ENCODE results near the gene HOXA9. TPM values are rescaled to one million over a fixed set of nuclear protein-coding genes. Genes with fewer than 3 reads are reported as not detected.

Gene HOXA9
- total and polyA plus RNA-seq, 4 donors: 0.02 to 0.70 TPM; not detected in 2

DNA sequence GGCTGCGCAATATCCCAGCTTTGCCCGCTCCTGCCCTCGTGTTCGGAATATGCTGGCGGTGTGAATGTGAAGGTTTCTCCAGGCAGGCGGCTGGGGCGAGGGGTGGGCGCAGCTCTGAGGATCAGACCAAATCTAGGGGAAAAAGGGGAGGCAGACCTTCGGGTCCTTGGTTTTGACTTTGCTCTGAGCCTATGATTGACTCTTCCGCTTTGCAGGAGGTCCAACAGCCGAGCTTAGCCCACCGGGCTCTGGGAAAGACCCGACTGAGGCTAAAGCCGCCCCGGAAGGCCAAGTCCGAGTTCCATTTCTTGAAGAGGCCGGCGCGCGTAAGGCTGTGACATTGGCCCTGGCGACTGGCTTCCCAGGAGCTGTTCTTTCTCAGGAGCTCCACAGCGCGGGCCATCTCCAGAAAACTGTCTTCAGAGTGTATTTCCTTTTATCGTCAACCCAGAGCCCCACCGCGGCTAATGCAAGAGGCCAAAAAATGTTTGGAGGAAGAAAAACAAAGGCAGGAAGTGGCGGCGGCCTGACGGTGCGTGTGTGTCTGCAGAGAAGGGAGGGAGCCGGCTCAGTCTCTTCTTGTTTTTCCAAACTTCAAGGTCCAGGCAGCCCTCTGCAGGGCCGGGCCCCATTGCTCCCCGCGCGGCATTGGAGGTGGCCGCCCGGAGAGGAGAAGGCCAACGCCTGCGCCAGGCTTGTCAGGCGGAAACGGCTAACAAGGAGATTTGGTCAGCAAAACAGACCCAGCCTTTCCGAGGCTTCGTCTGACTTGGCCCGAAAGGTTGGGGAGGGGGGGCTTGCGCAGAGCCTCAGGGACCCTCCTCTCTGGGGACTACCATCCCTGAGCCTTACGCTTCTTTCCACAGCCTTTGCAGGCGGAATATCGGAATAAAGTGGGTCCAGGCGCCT is 23.3 kb upstream of the HOXA9 start:
- peak overlapping the region in 1 of 3 donors; percentile 12 for H3K4me3 ChIP-seq (ENCODE audit: low read depth in 1 of 3, low read length in 3 of 3)
- no peak overlapping the region for H3K27ac ChIP-seq (ENCODE audit: low read depth in 1 of 2, low read length in 2 of 2)
- peaks cover 0 to 10% (median 0%) of the 10 kb centered on the region in 4 donors for H3K9me3 ChIP-seq (ENCODE audit: control insufficient read depth in 4 of 4, low read length in 3 of 4)
- no peaks in the 10 kb centered on the region for H3K36me3 ChIP-seq (ENCODE audit: control insufficient read depth in 4 of 4, insufficient read depth in 3 of 4, low read depth in 1 of 4, low read length in 3 of 4)
- peaks cover 14 to 34% (median 26%) of the 10 kb centered on the region in 4 donors for H3K4me1 ChIP-seq (ENCODE audit: control insufficient read depth in 4 of 4, insufficient read depth in 4 of 4, low read length in 3 of 4)
- H3K27me3 ChIP-seq (ENCODE audit: control insufficient read depth in 4 of 4, insufficient read depth in 4 of 4, low read length in 3 of 4): peaks cover 3 to 48% (median 34%) of the 10 kb centered on the region in 4 donors
- TF ChIP-seq HNF4G (IDR thresholded peaks at IDR 0.05) (no peak), RXRA (IDR thresholded peaks at IDR 0.05) (no peak), RAD21 (IDR thresholded peaks at IDR 0.05) (no peak), TAF1 (conservative IDR thresholded peaks at IDR 0.05) (no peak), FOXA2 (IDR thresholded peaks at IDR 0.05) (no peak), SP1 (IDR thresholded peaks at IDR 0.05) (no peak), EGR1 (IDR thresholded peaks at IDR 0.05; ENCODE audit: low read depth in 2 of 2) (no peak), GABPA (IDR thresholded peaks at IDR 0.05 in 1 of 2, conservative IDR thresholded peaks at IDR 0.05 in 1 of 2) (no peak), FOXA1 (IDR thresholded peaks at IDR 0.05) (no peak)
- TF ChIP-seq, protein P1, sequence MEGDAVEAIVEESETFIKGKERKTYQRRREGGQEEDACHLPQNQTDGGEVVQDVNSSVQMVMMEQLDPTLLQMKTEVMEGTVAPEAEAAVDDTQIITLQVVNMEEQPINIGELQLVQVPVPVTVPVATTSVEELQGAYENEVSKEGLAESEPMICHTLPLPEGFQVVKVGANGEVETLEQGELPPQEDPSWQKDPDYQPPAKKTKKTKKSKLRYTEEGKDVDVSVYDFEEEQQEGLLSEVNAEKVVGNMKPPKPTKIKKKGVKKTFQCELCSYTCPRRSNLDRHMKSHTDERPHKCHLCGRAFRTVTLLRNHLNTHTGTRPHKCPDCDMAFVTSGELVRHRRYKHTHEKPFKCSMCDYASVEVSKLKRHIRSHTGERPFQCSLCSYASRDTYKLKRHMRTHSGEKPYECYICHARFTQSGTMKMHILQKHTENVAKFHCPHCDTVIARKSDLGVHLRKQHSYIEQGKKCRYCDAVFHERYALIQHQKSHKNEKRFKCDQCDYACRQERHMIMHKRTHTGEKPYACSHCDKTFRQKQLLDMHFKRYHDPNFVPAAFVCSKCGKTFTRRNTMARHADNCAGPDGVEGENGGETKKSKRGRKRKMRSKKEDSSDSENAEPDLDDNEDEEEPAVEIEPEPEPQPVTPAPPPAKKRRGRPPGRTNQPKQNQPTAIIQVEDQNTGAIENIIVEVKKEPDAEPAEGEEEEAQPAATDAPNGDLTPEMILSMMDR (IDR thresholded peaks at IDR 0.05; ENCODE audit: low read depth, low read length, missing input control): no peak
- TF ChIP-seq, protein P2, sequence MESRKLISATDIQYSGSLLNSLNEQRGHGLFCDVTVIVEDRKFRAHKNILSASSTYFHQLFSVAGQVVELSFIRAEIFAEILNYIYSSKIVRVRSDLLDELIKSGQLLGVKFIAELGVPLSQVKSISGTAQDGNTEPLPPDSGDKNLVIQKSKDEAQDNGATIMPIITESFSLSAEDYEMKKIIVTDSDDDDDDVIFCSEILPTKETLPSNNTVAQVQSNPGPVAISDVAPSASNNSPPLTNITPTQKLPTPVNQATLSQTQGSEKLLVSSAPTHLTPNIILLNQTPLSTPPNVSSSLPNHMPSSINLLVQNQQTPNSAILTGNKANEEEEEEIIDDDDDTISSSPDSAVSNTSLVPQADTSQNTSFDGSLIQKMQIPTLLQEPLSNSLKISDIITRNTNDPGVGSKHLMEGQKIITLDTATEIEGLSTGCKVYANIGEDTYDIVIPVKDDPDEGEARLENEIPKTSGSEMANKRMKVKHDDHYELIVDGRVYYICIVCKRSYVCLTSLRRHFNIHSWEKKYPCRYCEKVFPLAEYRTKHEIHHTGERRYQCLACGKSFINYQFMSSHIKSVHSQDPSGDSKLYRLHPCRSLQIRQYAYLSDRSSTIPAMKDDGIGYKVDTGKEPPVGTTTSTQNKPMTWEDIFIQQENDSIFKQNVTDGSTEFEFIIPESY (IDR thresholded peaks at IDR 0.05): no peak
- no peak overlapping the region for H3K9ac ChIP-seq (ENCODE audit: low read depth in 1 of 2, low read length in 2 of 2)
- WGBS: 6% methylated on average over 49 of the region's 49 CpGs
- DNase-seq (ENCODE audit: low spot score): no peak

DNA sequence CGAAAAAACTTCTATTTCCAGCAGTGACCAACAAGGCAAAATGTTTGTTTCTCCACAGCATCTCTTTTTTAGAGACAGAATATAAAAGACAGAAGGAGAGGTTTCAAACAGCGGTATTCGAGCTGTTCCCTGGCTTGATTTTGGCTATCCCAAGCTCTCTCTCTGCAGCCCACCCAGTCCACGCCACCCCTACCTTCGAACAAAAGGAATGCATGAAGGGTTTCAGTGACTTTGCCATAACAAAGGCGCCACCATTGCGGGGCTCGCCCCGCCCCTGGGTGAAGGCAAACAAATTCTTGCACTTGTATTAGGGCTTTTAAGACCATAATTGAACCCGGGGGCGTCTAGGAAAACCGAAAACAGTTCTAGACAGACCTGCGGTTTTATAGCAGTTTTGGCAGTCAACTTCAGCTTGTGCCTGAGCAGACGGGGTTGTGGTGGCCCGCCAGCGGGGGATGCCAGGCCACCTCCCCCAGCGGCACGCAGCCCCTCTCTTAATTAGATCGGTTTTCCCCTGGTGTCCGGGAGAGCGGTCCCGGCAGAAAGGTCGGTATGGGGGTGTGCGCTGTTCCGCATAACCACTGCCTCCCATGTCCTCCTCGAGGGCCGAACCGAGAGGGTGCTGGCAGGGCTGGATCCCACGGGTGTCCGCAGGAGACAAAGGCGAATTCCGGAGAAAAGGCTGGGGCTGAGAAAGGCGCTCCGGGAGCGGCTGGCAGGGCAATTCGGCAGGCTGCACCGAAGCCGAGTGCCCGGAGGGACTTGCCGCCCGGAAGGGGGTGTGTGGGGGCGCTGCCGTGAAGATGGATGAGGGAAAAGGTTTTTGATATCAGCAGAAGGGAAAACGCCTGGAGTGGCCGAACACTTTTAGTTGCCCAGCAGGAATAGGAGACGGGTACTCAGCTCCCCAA is 22.4 kb upstream of the HOXA9 start:
- H3K4me1 ChIP-seq (ENCODE audit: control insufficient read depth in 4 of 4, insufficient read depth in 4 of 4, low read length in 3 of 4): peaks cover 13 to 37% (median 24%) of the 10 kb centered on the region in 4 donors
- no peak overlapping the region for H3K4me3 ChIP-seq (ENCODE audit: low read depth in 1 of 3, low read length in 3 of 3)

More for the DNA sequence above, 22.4 kb upstream of the HOXA9 start:
- WGBS: 5% methylated on average over 46 of the region's 46 CpGs
- Histone ChIP-seq H3K36me3 (ENCODE audit: control insufficient read depth in 4 of 4, insufficient read depth in 3 of 4, low read depth in 1 of 4, low read length in 3 of 4) (no peaks in the 10 kb centered on the region), H3K9me3 (ENCODE audit: control insufficient read depth in 4 of 4, low read length in 3 of 4) (peaks cover 0 to 10% (median 0%) of the 10 kb centered on the region in 4 donors), H3K9ac (ENCODE audit: low read depth in 1 of 2, low read length in 2 of 2) (no peak overlapping the region), H3K27me3 (ENCODE audit: control insufficient read depth in 4 of 4, insufficient read depth in 4 of 4, low read length in 3 of 4) (peaks cover 9 to 44% (median 39%) of the 10 kb centered on the region in 4 donors), H3K27ac (ENCODE audit: low read depth in 1 of 2, low read length in 2 of 2) (no peak overlapping the region)
- DNase-seq (ENCODE audit: low spot score): no peak
- TF ChIP-seq RXRA (IDR thresholded peaks at IDR 0.05) (no peak), FOXA1 (IDR thresholded peaks at IDR 0.05) (no peak), NR2F2 (IDR thresholded peaks at IDR 0.05) (no peak), JUND (IDR thresholded peaks at IDR 0.05) (no peak), RAD21 (IDR thresholded peaks at IDR 0.05) (no peak), HNF4G (IDR thresholded peaks at IDR 0.05) (no peak), SP1 (IDR thresholded peaks at IDR 0.05) (no peak), GABPA (IDR thresholded peaks at IDR 0.05 in 1 of 2, conservative IDR thresholded peaks at IDR 0.05 in 1 of 2) (no peak), HNF4A (conservative IDR thresholded peaks at IDR 0.05) (no peak), EGR1 (IDR thresholded peaks at IDR 0.05; ENCODE audit: low read depth in 2 of 2) (no peak), FOXA2 (IDR thresholded peaks at IDR 0.05) (no peak), TAF1 (conservative IDR thresholded peaks at IDR 0.05) (no peak), YY1 (IDR thresholded peaks at IDR 0.05) (no peak)
- TF ChIP-seq, protein P2 (IDR thresholded peaks at IDR 0.05): no peak
- TF ChIP-seq, protein P3, sequence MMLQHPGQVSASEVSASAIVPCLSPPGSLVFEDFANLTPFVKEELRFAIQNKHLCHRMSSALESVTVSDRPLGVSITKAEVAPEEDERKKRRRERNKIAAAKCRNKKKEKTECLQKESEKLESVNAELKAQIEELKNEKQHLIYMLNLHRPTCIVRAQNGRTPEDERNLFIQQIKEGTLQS (IDR thresholded peaks at IDR 0.05): no peak
- TF ChIP-seq, protein P4, sequence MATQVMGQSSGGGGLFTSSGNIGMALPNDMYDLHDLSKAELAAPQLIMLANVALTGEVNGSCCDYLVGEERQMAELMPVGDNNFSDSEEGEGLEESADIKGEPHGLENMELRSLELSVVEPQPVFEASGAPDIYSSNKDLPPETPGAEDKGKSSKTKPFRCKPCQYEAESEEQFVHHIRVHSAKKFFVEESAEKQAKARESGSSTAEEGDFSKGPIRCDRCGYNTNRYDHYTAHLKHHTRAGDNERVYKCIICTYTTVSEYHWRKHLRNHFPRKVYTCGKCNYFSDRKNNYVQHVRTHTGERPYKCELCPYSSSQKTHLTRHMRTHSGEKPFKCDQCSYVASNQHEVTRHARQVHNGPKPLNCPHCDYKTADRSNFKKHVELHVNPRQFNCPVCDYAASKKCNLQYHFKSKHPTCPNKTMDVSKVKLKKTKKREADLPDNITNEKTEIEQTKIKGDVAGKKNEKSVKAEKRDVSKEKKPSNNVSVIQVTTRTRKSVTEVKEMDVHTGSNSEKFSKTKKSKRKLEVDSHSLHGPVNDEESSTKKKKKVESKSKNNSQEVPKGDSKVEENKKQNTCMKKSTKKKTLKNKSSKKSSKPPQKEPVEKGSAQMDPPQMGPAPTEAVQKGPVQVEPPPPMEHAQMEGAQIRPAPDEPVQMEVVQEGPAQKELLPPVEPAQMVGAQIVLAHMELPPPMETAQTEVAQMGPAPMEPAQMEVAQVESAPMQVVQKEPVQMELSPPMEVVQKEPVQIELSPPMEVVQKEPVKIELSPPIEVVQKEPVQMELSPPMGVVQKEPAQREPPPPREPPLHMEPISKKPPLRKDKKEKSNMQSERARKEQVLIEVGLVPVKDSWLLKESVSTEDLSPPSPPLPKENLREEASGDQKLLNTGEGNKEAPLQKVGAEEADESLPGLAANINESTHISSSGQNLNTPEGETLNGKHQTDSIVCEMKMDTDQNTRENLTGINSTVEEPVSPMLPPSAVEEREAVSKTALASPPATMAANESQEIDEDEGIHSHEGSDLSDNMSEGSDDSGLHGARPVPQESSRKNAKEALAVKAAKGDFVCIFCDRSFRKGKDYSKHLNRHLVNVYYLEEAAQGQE (IDR thresholded peaks at IDR 0.05): no peak
- TF ChIP-seq, protein P5, sequence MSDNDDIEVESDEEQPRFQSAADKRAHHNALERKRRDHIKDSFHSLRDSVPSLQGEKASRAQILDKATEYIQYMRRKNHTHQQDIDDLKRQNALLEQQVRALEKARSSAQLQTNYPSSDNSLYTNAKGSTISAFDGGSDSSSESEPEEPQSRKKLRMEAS (IDR thresholded peaks at IDR 0.05): no peak
